ENCODE measurements around the gene SRSF11.

The SRSF11 gene

GRCh38 chr1:70228670-70229069 lies 7.5 kb downstream of the SRSF11 start:
- H3K4me3 ChIP-seq (ENCODE audit: low read depth, low read length): no peak overlapping the region
- no peak for DNase-seq (ENCODE audit: low read depth, low spot score)
- ChIA-PET POLR2A (no interaction called here), CTCF (no interaction called here)
- TF ChIP-seq CTCF (IDR thresholded peaks at IDR 0.05; ENCODE audit: insufficient read depth, low read length, missing control alignments): no peak

- ChIA-PET POLR2A (no interaction called here), CTCF (no interaction called here)
These were observed 10.3 kb downstream of the SRSF11 start for GRCh38 chr1:70231475-70231874.

GRCh38 chr1:70234733-70235132 lies 13.6 kb downstream of the SRSF11 start:
- TF ChIP-seq CTCF (IDR thresholded peaks at IDR 0.05; ENCODE audit: insufficient read depth, low read length, missing control alignments): no peak
- no peak for DNase-seq (ENCODE audit: low read depth, low spot score)
- CTCF ChIA-PET: no interaction called here
- H3K4me3 ChIP-seq (ENCODE audit: low read depth, low read length): no peak overlapping the region
- POLR2A ChIA-PET: interaction anchor here (1.1 kb wide), 1 partner anchor 13 kb away, joined by 3 read pairs; the partner anchor contains the start of gene SRSF11

More at GRCh38 chr1:70231475-70231874, 10.3 kb downstream of the SRSF11 start:
- TF ChIP-seq CTCF (IDR thresholded peaks at IDR 0.05; ENCODE audit: insufficient read depth, low read length, missing control alignments): no peak
- DNase-seq (ENCODE audit: low read depth, low spot score): no peak
- H3K4me3 ChIP-seq (ENCODE audit: low read depth, low read length): no peak overlapping the region

- no peak for DNase-seq (ENCODE audit: low read depth, low spot score)
- POLR2A ChIA-PET: no interaction called here
These were observed 18.8 kb downstream of the SRSF11 start for GRCh38 chr1:70239940-70240339.

GRCh38 chr1:70247122-70247521 lies 25.9 kb downstream of the SRSF11 start:
- DNase-seq (ENCODE audit: low read depth, low spot score): no peak
- no peak overlapping the region for H3K4me3 ChIP-seq (ENCODE audit: low read depth, low read length)
- CTCF ChIA-PET: no interaction called here
- POLR2A ChIA-PET: no interaction called here
- TF ChIP-seq CTCF (IDR thresholded peaks at IDR 0.05; ENCODE audit: insufficient read depth, low read length, missing control alignments): no peak

More at GRCh38 chr1:70239940-70240339, 18.8 kb downstream of the SRSF11 start:
- no peak overlapping the region for H3K4me3 ChIP-seq (ENCODE audit: low read depth, low read length)
- CTCF ChIA-PET: no interaction called here
- TF ChIP-seq CTCF (IDR thresholded peaks at IDR 0.05; ENCODE audit: insufficient read depth, low read length, missing control alignments): no peak

- TF ChIP-seq CTCF (IDR thresholded peaks at IDR 0.05; ENCODE audit: insufficient read depth, low read length, missing control alignments): no peak
- H3K4me3 ChIP-seq (ENCODE audit: low read depth, low read length): no peak overlapping the region
- no peak for DNase-seq (ENCODE audit: low read depth, low spot score)
- CTCF ChIA-PET: no interaction called here
- POLR2A ChIA-PET: no interaction called here
These were observed 26.6 kb downstream of the SRSF11 start for GRCh38 chr1:70247768-70248167.
